HCT116 (cell line): ENCODE data around the gene RNF212. TPM values are rescaled to one million over a fixed set of nuclear protein-coding genes. Genes with fewer than 3 reads are reported as not detected.

Experiments
- ATAC-seq: fragments of 200-7000 bp; cut with Tn5 transposase; 2 replicates; pipeline ENCODE4 v1.9.1; 2020; ENCODE audit warnings: mild to moderate bottlenecking, moderate library complexity
- BruUV-seq: library from RNA; stranded (reverse); fragments of 400-500 nt; replicated peaks from 2 replicates; lab custom pipeline; 2021; lab: Mats Ljungman, UMichigan
- CTCF ChIA-PET: fragments of 300-600 bp; sonication (Branson Sonifier 250); formaldehyde crosslinking; loops from one replicate; lab custom pipeline; 2021; ENCODE audit warnings: antibody characterized with exemption; lab: Charles Lee
- POLR2A ChIA-PET: fragments of 300-600, 350-600 bp; sonication (Branson Sonifier 250); formaldehyde crosslinking; loops from one replicate; lab custom pipeline; 2021; ENCODE audit warnings: antibody characterized with exemption; lab: Charles Lee
- RAD21 ChIA-PET, 2 experiments: fragments of 300-600 bp; sonication (Branson Sonifier 250); formaldehyde crosslinking; loops; one replicate each; lab custom pipeline; 2023; ENCODE audit warnings: low total read pairs in 2 of 2; ENCODE audit not compliant: uncharacterized antibody in 2 of 2, unreplicated experiment in 2 of 2, low non-redundant PET in 1 of 2; lab: Charles Lee
- DNase-seq: peaks from one replicate; pipeline ENCODE4 v3.0.0-alpha.2; 2010; ENCODE audit warnings: low read depth, low spot score
- H2AFZ ChIP-seq: fragments of 200-600 bp; shearing (Covaris generic), sonication (generic); 2 replicates; pipeline ENCODE4 v1.6.1; 2017; ENCODE audit warnings: low read depth, mixed run types, mixed read lengths, antibody characterized with exemption, low read length; ENCODE audit not compliant: poor library complexity, severe bottlenecking
- H3K27ac ChIP-seq: 2 replicates; pipeline ENCODE4 v1.5.1; 2012; ENCODE audit warnings: low read depth, low read length
- H3K27me3 ChIP-seq: fragments of 200-600 bp; sonication (generic); 2 replicates; pipeline ENCODE4 v1.6.1; 2016; ENCODE audit warnings: mixed run types, low read length, mixed read lengths; ENCODE audit not compliant: insufficient read depth
- H3K36me3 ChIP-seq, 2 experiments: fragments of 200-500 bp in 1 of 2; fragments of 200-600 bp in 1 of 2; sonication (Bioruptor generic) in 1 of 2; sonication (generic) in 1 of 2; 2 replicates each; pipeline versions ENCODE4 v1.5.1 to v1.6.1; 2014 to 2016; ENCODE audit warnings: low read length in 2 of 2, inconsistent platforms in 1 of 2, mixed read lengths in 1 of 2, mixed run types in 1 of 2; ENCODE audit not compliant: insufficient read depth in 2 of 2, control insufficient read depth in 1 of 2
- H3K4me1 ChIP-seq, 2 experiments: fragments of 200-600 bp in 1 of 2; sonication (generic) in 1 of 2; 2 replicates each; pipeline versions ENCODE4 v1.5.1 to v1.6.1; 2012 to 2017; ENCODE audit warnings: low read length in 2 of 2, inconsistent platforms in 1 of 2, mild to moderate bottlenecking in 1 of 2, mixed read lengths in 1 of 2, mixed run types in 1 of 2, moderate library complexity in 1 of 2; ENCODE audit not compliant: insufficient read depth in 2 of 2, control insufficient read depth in 1 of 2
- H3K4me2 ChIP-seq: fragments of 200-600 bp; sonication (generic); 2 replicates; pipeline ENCODE4 v1.6.1; 2017; ENCODE audit warnings: mixed run types, low read length, mixed read lengths
- H3K4me3 ChIP-seq, 2 experiments: fragments of 200-600 bp in 1 of 2; sonication (generic) in 1 of 2; replicated peaks in 1 of 2; 2 replicates each; pipeline ENCODE4 v1.5.1; 2011 to 2016; ENCODE audit warnings: low read length in 2 of 2, control low read depth in 1 of 2, low read depth in 1 of 2, mild to moderate bottlenecking in 1 of 2, mixed read lengths in 1 of 2, mixed run types in 1 of 2
- H3K79me2 ChIP-seq: fragments of 200-600 bp; sonication (generic); 2 replicates; pipeline ENCODE4 v1.6.1; 2017; ENCODE audit warnings: mild to moderate bottlenecking, mixed run types, low read length, moderate library complexity, mixed read lengths; ENCODE audit not compliant: insufficient read depth
- H3K9ac ChIP-seq: fragments of 200-600 bp; sonication (generic); 2 replicates; pipeline ENCODE4 v1.6.1; 2016; ENCODE audit warnings: low read length, mixed read lengths
- H3K9me2 ChIP-seq: fragments of 200-600 bp; sonication (generic), shearing (Covaris generic); 2 replicates; pipeline ENCODE4 v1.6.1; 2017; ENCODE audit warnings: mixed run types, mild to moderate bottlenecking, moderate library complexity; ENCODE audit not compliant: insufficient read depth
- H3K9me3 ChIP-seq, 2 experiments: fragments of 200-500 bp in 1 of 2; fragments of 200-600 bp in 1 of 2; sonication (Bioruptor generic) in 1 of 2; sonication (generic) in 1 of 2; 2 replicates each; pipeline ENCODE4 v1.6.1; 2014 to 2017; ENCODE audit warnings: low read length in 2 of 2, mixed read lengths in 2 of 2, inconsistent platforms in 1 of 2, low read depth in 1 of 2, mild to moderate bottlenecking in 1 of 2, mixed run types in 1 of 2, moderate library complexity in 1 of 2; ENCODE audit not compliant: control insufficient read depth in 1 of 2, insufficient read depth in 1 of 2
- H4K20me1 ChIP-seq: fragments of 200-600 bp; sonication (generic), shearing (Covaris generic); 2 replicates; pipeline ENCODE4 v1.6.1; 2017; ENCODE audit warnings: mixed run types, mild to moderate bottlenecking, moderate library complexity; ENCODE audit not compliant: insufficient read depth
- ATF3 ChIP-seq: IDR thresholded peaks from 2 replicates; pipeline ENCODE4 v1.6.1; 2012
- CBX3 ChIP-seq: IDR thresholded peaks from 2 replicates; pipeline ENCODE4 v1.6.1; 2012; ENCODE audit warnings: low read depth
- CEBPB ChIP-seq: IDR thresholded peaks from 2 replicates; pipeline ENCODE4 v1.6.1; 2012; ENCODE audit warnings: low read depth
- CTCF ChIP-seq, 3 experiments: fragments of 200-600 bp in 1 of 3; sonication (generic) in 1 of 3; IDR thresholded peaks in 2 of 3; conservative IDR thresholded peaks in 1 of 3; 2 replicates each; pipeline ENCODE4 v1.5.1; 2012 to 2017; ENCODE audit warnings: low read depth in 2 of 3, low read length in 2 of 3, antibody characterized with exemption in 1 of 3, borderline replicate concordance in 1 of 3, control low read depth in 1 of 3, mild to moderate bottlenecking in 1 of 3, mixed read lengths in 1 of 3, mixed run types in 1 of 3, moderate library complexity in 1 of 3; ENCODE audit not compliant: insufficient read depth in 1 of 3
- EGR1 ChIP-seq: IDR thresholded peaks from 2 replicates; pipeline ENCODE4 v1.6.1; 2012; ENCODE audit warnings: low read depth
- EZH2 ChIP-seq: fragments of 200-600 bp; sonication (generic); IDR thresholded peaks from 2 replicates; pipeline ENCODE4 v1.6.1; 2017; ENCODE audit warnings: antibody characterized with exemption, mixed run types
- EZH2phosphoT487 ChIP-seq: fragments of 200-600 bp; IDR thresholded peaks from 2 replicates; pipeline ENCODE4 v1.6.1; 2018; ENCODE audit warnings: antibody characterized with exemption, borderline replicate concordance
- JUND ChIP-seq: IDR thresholded peaks from 2 replicates; pipeline ENCODE4 v1.6.1; 2012
- POLR2A ChIP-seq: IDR thresholded peaks from 2 replicates; pipeline ENCODE4 v1.7.0; 2011; ENCODE audit warnings: borderline replicate concordance; ENCODE audit not compliant: insufficient read depth, insufficient read length; ENCODE audit errors: extremely low read depth
- POLR2AphosphoS5 ChIP-seq: IDR thresholded peaks from 2 replicates; pipeline ENCODE4 v1.6.1; 2011; ENCODE audit warnings: mild to moderate bottlenecking, low read depth, low read length, moderate library complexity
- RAD21 ChIP-seq: IDR thresholded peaks from 2 replicates; pipeline ENCODE4 v1.6.1; 2012; ENCODE audit warnings: low read depth, mild to moderate bottlenecking
- SIN3A ChIP-seq: IDR thresholded peaks from 2 replicates; pipeline ENCODE4 v1.6.1; 2012; ENCODE audit warnings: low read depth
- TCF7L2 ChIP-seq: IDR thresholded peaks from 2 replicates; pipeline ENCODE4 v1.7.0; 2011; ENCODE audit warnings: borderline replicate concordance, inconsistent platforms; ENCODE audit not compliant: insufficient read depth, insufficient read length; ENCODE audit errors: extremely low read depth
- YY1 ChIP-seq: IDR thresholded peaks from 2 replicates; pipeline ENCODE4 v1.6.1; 2011; ENCODE audit warnings: low read length, low read depth, moderate library complexity, mild to moderate bottlenecking; ENCODE audit not compliant: insufficient replicate concordance; ENCODE audit errors: extremely low read depth
- ZBTB33 ChIP-seq: IDR thresholded peaks from 2 replicates; pipeline ENCODE4 v1.6.1; 2011; ENCODE audit warnings: mild to moderate bottlenecking, low read length, moderate library complexity; ENCODE audit not compliant: insufficient replicate concordance; ENCODE audit errors: extremely low read depth
- ZFX ChIP-seq: fragments of 450-650 bp; IDR thresholded peaks from 2 replicates; pipeline ENCODE4 v1.6.1; 2017
- ZNF274 ChIP-seq: fragments of 200-500 bp; sonication (Bioruptor generic); IDR thresholded peaks from 2 replicates; pipeline ENCODE4 v1.6.1; 2014; ENCODE audit warnings: mild to moderate bottlenecking, low read depth, low read length, inconsistent platforms
- intact Hi-C: fragments of 100-400 bp; cut with micrococcal nuclease; formaldehyde crosslinking; loops from 2 replicates; pipeline ENCODE4 v1.10.0; 2022
- total RNA-seq: library from RNA; stranded (reverse); gene quantifications from one replicate; pipeline ENCODE4 v1.2.1, GENCODE V29; 2021; ENCODE audit not compliant: unreplicated experiment
- TF ChIP-seq, protein P1 (sequence below): IDR thresholded peaks from 2 replicates; pipeline ENCODE4 v1.6.1; 2012

Gene RNF212
- total RNA-seq, 1 experiment from 2014 or later = not detected

DNA sequence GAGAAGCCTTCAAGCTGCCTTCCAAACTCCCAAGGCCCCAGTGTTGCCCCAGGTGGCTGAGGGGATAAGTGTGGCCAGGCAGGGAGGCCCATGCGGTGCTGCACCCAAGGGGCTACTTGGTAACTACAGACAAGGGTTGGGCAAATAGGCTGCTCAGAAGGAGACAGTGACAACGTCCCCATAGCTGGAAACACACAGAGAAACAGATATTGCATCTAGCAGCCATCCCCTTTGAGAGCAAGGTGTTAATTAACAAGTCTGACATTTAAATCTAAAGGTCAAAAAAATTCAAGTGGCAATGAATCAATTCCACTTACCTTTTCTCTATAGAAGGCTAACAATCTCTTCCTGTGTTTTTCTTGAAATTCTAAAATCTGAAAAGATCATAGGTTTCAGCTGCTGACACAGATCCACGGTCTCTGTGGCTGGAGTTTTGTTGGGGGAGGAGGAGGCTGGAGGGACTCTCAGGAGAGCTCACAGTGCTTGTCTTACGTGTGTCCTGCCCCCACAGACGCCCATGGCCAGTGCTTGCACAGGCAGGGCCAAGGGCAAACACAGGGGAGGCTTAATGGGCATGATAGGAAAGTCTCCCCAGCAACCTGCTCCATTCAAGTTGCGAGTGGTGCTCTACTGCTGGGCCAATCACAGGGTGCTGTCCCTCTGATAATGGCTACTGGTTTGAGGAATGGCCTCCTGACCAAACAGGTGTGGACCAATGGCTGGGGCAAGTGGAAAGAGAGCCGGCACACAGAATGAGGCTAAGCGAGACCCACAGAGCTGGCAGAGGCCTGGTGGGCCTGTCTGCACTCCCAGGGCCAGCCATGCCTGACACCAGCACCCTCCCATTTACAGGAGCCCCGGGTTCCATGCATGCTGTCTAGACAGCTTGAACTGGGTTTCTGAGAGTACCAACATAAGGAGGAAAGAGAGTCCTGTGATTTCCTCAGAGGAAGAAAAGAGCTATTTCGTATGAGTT, 22.6 kb downstream of the RNF212 start (continued):
- TF ChIP-seq ZBTB33 (no peak), SIN3A (no peak), ZNF274 (no peak), ZFX (no peak)

DNA sequence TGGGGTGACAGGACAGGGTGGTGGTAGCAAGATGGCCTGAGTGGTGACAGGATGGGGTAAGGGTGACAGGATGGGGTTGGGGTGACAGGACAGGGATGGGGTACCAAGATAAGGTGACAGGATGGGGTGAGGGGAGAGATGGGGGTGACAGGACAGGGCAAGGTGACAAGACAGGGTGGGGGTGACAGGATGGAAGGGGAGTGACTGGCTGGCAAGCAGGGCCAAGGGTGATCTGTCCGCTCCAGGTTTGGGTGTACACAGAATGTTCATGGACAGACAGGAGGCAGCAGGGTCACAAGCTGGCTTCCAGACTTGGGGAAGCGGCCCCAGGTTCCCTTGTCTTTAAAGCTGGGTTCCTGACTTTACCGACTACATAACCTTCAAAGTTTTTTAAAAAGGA, 23.3 kb downstream of the RNF212 start:
- intact Hi-C loops = no loop called here
- no peak overlapping the region for H3K4me3 ChIP-seq
- POLR2A ChIA-PET = no interaction called here
- BruUV-seq = no TSS peak
- H3K9ac ChIP-seq = no peak overlapping the region
- no peaks in the 10 kb centered on the region for H3K9me2 ChIP-seq
- H3K27me3 ChIP-seq = peaks cover 9% of the 10 kb centered on the region; the same call in 1 of the 2 replicates
- DNase-seq (no peak), ATAC-seq (no peak)
- RAD21 ChIA-PET = no interaction called here
- no peak overlapping the region for H2AFZ ChIP-seq
- CTCF ChIA-PET = no interaction called here
- H3K79me2 ChIP-seq = no peaks in the 10 kb centered on the region
- no peak overlapping the region for H3K27ac ChIP-seq
- no peaks in the 10 kb centered on the region for H3K36me3 ChIP-seq
- H3K4me2 ChIP-seq = no peak overlapping the region
- peaks cover 0 to 5% of the 10 kb centered on the region in 2 experiments; a peak in 1 of 4 replicates for H3K9me3 ChIP-seq
- no peaks in the 10 kb centered on the region for H4K20me1 ChIP-seq
- no peaks in the 10 kb centered on the region for H3K4me1 ChIP-seq
- TF ChIP-seq EGR1 (no peak), EZH2 (no peak), ZFX (no peak), CEBPB (no peak), ATF3 (no peak), TCF7L2 (no peak), CBX3 (no peak), CTCF (IDR thresholded peaks at IDR 0.05 in 2 of 3, conservative IDR thresholded peaks at IDR 0.05 in 1 of 3; ENCODE audit: borderline replicate concordance in 1 of 3, insufficient read depth in 1 of 3, low read depth in 2 of 3, low read length in 2 of 3) (no peak), POLR2A (no peak), RAD21 (no peak), YY1 (no peak), POLR2AphosphoS5 (no peak), EZH2phosphoT487 (no peak), JUND (no peak), ZBTB33 (no peak)
- TF ChIP-seq, protein P1, sequence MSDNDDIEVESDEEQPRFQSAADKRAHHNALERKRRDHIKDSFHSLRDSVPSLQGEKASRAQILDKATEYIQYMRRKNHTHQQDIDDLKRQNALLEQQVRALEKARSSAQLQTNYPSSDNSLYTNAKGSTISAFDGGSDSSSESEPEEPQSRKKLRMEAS = no peak
